ENCODE data around the gene WFIKKN1.

The WFIKKN1 gene

GRCh38 chr16:632486-633335, 1.9 kb downstream of the WFIKKN1 start (continued):
- TF ChIP-seq POU6F1 (CRISPR knock-in tag; IDR thresholded peaks at IDR 0.05; ENCODE audit: borderline replicate concordance, low read depth) = no peak
- no peak for TF ChIP-seq ZNF8 (CRISPR knock-in tag; IDR thresholded peaks at IDR 0.05)
- no peak for TF ChIP-seq OSR1 (CRISPR knock-in tag; IDR thresholded peaks at IDR 0.05)
- no peak for TF ChIP-seq CSDC2 (CRISPR knock-in tag; IDR thresholded peaks at IDR 0.05)
- TF ChIP-seq ZNF565 (CRISPR knock-in tag; conservative IDR thresholded peaks at IDR 0.05; ENCODE audit: low read depth) = no peak
- TF ChIP-seq CSRNP3 (CRISPR knock-in tag; IDR thresholded peaks at IDR 0.05) = no peak
- no peak for TF ChIP-seq ZFP3 (CRISPR knock-in tag; IDR thresholded peaks at IDR 0.05)
- TF ChIP-seq ZC3H10 (CRISPR knock-in tag; IDR thresholded peaks at IDR 0.05) = no peak
- TF ChIP-seq SNAI2 (CRISPR knock-in tag; IDR thresholded peaks at IDR 0.05) = no peak
- TF ChIP-seq GLIS3 (CRISPR knock-in tag; IDR thresholded peaks at IDR 0.05) = no peak
- no peak for TF ChIP-seq ZNF70 (CRISPR knock-in tag; IDR thresholded peaks at IDR 0.05)

- no peak for ATAC-seq
- TF ChIP-seq TSHZ2 (CRISPR knock-in tag; IDR thresholded peaks at IDR 0.05) (no peak), TOX (CRISPR knock-in tag; IDR thresholded peaks at IDR 0.05; ENCODE audit: borderline replicate concordance) (no peak), OSR1 (CRISPR knock-in tag; IDR thresholded peaks at IDR 0.05) (no peak), TCF4 (CRISPR knock-in tag; IDR thresholded peaks at IDR 0.05; ENCODE audit: borderline replicate concordance) (no peak), GLIS3 (CRISPR knock-in tag; IDR thresholded peaks at IDR 0.05) (no peak), ZFP3 (CRISPR knock-in tag; IDR thresholded peaks at IDR 0.05) (no peak), CSDC2 (CRISPR knock-in tag; IDR thresholded peaks at IDR 0.05) (no peak), CREB5 (CRISPR knock-in tag; IDR thresholded peaks at IDR 0.05; ENCODE audit: low read depth) (no peak), PPARA (CRISPR knock-in tag; IDR thresholded peaks at IDR 0.05; ENCODE audit: borderline replicate concordance) (no peak), ISL1 (CRISPR knock-in tag; IDR thresholded peaks at IDR 0.05) (no peak), PATZ1 (CRISPR knock-in tag; IDR thresholded peaks at IDR 0.05; ENCODE audit: borderline replicate concordance) (no peak), SNAI2 (CRISPR knock-in tag; IDR thresholded peaks at IDR 0.05) (no peak), RARB (CRISPR knock-in tag; IDR thresholded peaks at IDR 0.05) (no peak), ZFP30 (CRISPR knock-in tag; IDR thresholded peaks at IDR 0.05) (no peak), ZNF70 (CRISPR knock-in tag; IDR thresholded peaks at IDR 0.05) (no peak), POU6F1 (CRISPR knock-in tag; IDR thresholded peaks at IDR 0.05; ENCODE audit: borderline replicate concordance, low read depth) (no peak), ZNF8 (CRISPR knock-in tag; IDR thresholded peaks at IDR 0.05) (no peak), ESRRG (CRISPR knock-in tag; IDR thresholded peaks at IDR 0.05) (no peak), BACH2 (CRISPR knock-in tag; IDR thresholded peaks at IDR 0.05; ENCODE audit: borderline replicate concordance) (no peak), CSRNP3 (CRISPR knock-in tag; IDR thresholded peaks at IDR 0.05) (no peak)
Observed at GRCh38 chr16:633336-634050, 2.7 kb downstream of the WFIKKN1 start.

All from SK-N-SH treated with all-trans-retinoic acid at 6 μM for 48 hours (cell line).